ENCODE measurements around the gene CCNH. TPM values are rescaled to one million over a fixed set of nuclear protein-coding genes. Genes with fewer than 3 reads are reported as not detected.

CCNH gene
- total RNA-seq, result 56.2 and 57.9 TPM in 2 replicates

- intact Hi-C loops (cut with micrococcal nuclease), result loop anchor here (1.0 to 10.0 kb wide), 9 partner anchors 8 to 1272 kb away; partner anchors contain the start of genes COX7C and TMEM161B
Observed at GRCh38 chr5:87412630-87413342, at the start of gene CCNH. TSS of gene CCNH (minus strand) at chr5:87412930. CDS start at chr5:87412794, 136 bp downstream.

GRCh38 chr5:87457706-87458105, 45.0 kb upstream of the CCNH start:
- intact Hi-C loops (cut with micrococcal nuclease), result no loop called here

- intact Hi-C loops (cut with micrococcal nuclease), result no loop called here
Observed at GRCh38 chr5:87453801-87454200, 41.1 kb upstream of the CCNH start.

GRCh38 chr5:87452837-87453236, 40.1 kb upstream of the CCNH start:
- intact Hi-C loops (cut with micrococcal nuclease), result no loop called here

GRCh38 chr5:87442419-87442818, 29.7 kb upstream of the CCNH start:
- intact Hi-C loops (cut with micrococcal nuclease), result loop anchor here (10.0 kb wide), 1 partner anchor 698 kb away; no protein-coding TSS in a partner anchor

GRCh38 chr5:87438231-87438630, 25.5 kb upstream of the CCNH start:
- intact Hi-C loops (cut with micrococcal nuclease), result no loop called here

GRCh38 chr5:87437724-87438123, 25.0 kb upstream of the CCNH start:
- intact Hi-C loops (cut with micrococcal nuclease), result no loop called here

- intact Hi-C loops (cut with micrococcal nuclease), result no loop called here
Observed at GRCh38 chr5:87435144-87435694, 22.5 kb upstream of the CCNH start.

GRCh38 chr5:87434461-87434860, 21.7 kb upstream of the CCNH start:
- intact Hi-C loops (cut with micrococcal nuclease), result no loop called here

- intact Hi-C loops (cut with micrococcal nuclease), result no loop called here
Observed at GRCh38 chr5:87433945-87434344, 21.2 kb upstream of the CCNH start.

GRCh38 chr5:87432460-87432859, 19.7 kb upstream of the CCNH start:
- intact Hi-C loops (cut with micrococcal nuclease), result no loop called here

GRCh38 chr5:87430863-87431457, 18.2 kb upstream of the CCNH start:
- intact Hi-C loops (cut with micrococcal nuclease), result no loop called here

GRCh38 chr5:87423755-87424154, 11.0 kb upstream of the CCNH start:
- intact Hi-C loops (cut with micrococcal nuclease), result no loop called here

GRCh38 chr5:87421307-87421706, 8.6 kb upstream of the CCNH start:
- intact Hi-C loops (cut with micrococcal nuclease), result no loop called here

GRCh38 chr5:87418506-87418905, 5.8 kb upstream of the CCNH start:
- intact Hi-C loops (cut with micrococcal nuclease), result loop anchor here (10.0 kb wide), 1 partner anchor 1266 kb away; no protein-coding TSS in a partner anchor

- intact Hi-C loops (cut with micrococcal nuclease), result loop anchor here (1.0 to 10.0 kb wide), 6 partner anchors 72 to 1272 kb away; partner anchors contain the start of gene TMEM161B
Observed at GRCh38 chr5:87413343-87413645, 564 bp upstream of the CCNH start.

GRCh38 chr5:87411973-87412629, 629 bp downstream of the CCNH start:
- intact Hi-C loops (cut with micrococcal nuclease), result loop anchor here (1.0 to 10.0 kb wide), 8 partner anchors 8 to 1273 kb away; partner anchors contain the start of genes COX7C and TMEM161B

GRCh38 chr5:87411586-87411972, 1.2 kb downstream of the CCNH start:
- intact Hi-C loops (cut with micrococcal nuclease), result loop anchor here (5.0 to 10.0 kb wide), 3 partner anchors 334 to 1273 kb away; partner anchors contain the start of gene TMEM161B

GRCh38 chr5:87410931-87411330, 1.8 kb downstream of the CCNH start:
- intact Hi-C loops (cut with micrococcal nuclease), result loop anchor here (5.0 to 10.0 kb wide), 3 partner anchors 334 to 1274 kb away; partner anchors contain the start of gene TMEM161B

- intact Hi-C loops (cut with micrococcal nuclease), result loop anchor here (10.0 kb wide), 1 partner anchor 393 kb away; no protein-coding TSS in a partner anchor
Observed at GRCh38 chr5:87408204-87408603, 4.5 kb downstream of the CCNH start.

- intact Hi-C loops (cut with micrococcal nuclease), result loop anchor here (10.0 kb wide), 1 partner anchor 391 kb away; no protein-coding TSS in a partner anchor
Observed at GRCh38 chr5:87405472-87406155, 7.1 kb downstream of the CCNH start.

Data from T-helper 2 cell treated with Interferon-gamma antibody and Interleukin-4, amounts not matched to agents 100 ng/mL and 5 ng/mL, for 36 hours (primary cell).